K562 (cell line): ENCODE results near the gene MYOG.

Experiments used
- CREB1 ChIP-seq, 2 experiments: sonication (generic) in 1 of 2; formaldehyde crosslinking in 1 of 2; IDR thresholded peaks; 2 replicates each; pipeline versions ENCODE4 v1.6.1 to v1.8.0; 2012 to 2022; ENCODE audit warnings: inconsistent platforms in 1 of 2, mild to moderate bottlenecking in 1 of 2, missing genetic modification reagents in 1 of 2, moderate library complexity in 1 of 2
- CSDE1 ChIP-seq, 2 experiments: fragments of 450-650 bp; IDR thresholded peaks; 2 replicates each; pipeline ENCODE4 v1.6.1; 2016; ENCODE audit warnings: mild to moderate bottlenecking in 1 of 2
- HDAC2 ChIP-seq: fragments of 450-650 bp; IDR thresholded peaks from 2 replicates; pipeline ENCODE4 v1.6.1; 2016; ENCODE audit warnings: mild to moderate bottlenecking
- POLR2A ChIP-seq: fragments of 450-650 bp; conservative IDR thresholded peaks from 2 replicates; pipeline ENCODE4 v1.6.1; 2016
- RB1 ChIP-seq: fragments of 450-650 bp; IDR thresholded peaks from 2 replicates; pipeline ENCODE4 v1.6.1; 2017; ENCODE audit warnings: low read depth, mild to moderate bottlenecking
- ZFP36 ChIP-seq: fragments of 150-350 bp; IDR thresholded peaks from 2 replicates; pipeline ENCODE4 v1.6.1; 2018; ENCODE audit warnings: low read length, low read depth; ENCODE audit not compliant: partially characterized antibody
- TF ChIP-seq, protein P1 (sequence below): IDR thresholded peaks from 2 replicates; pipeline ENCODE4 v1.6.1; 2016; ENCODE audit warnings: missing genetic modification characterization, missing compliant biosample characterization
- TF ChIP-seq, protein P2 (sequence below), 3 experiments: IDR thresholded peaks in 2 of 3; conservative IDR thresholded peaks in 1 of 3; 2 replicates each; pipeline ENCODE4 v1.5.1; 2011 to 2012; ENCODE audit warnings: low read length in 3 of 3, mild to moderate bottlenecking in 3 of 3, control low read depth in 2 of 3, improper control_type of control experiment in 1 of 3, inconsistent platforms in 1 of 3, low read depth in 1 of 3, mixed read lengths in 1 of 3, moderate library complexity in 1 of 3; ENCODE audit not compliant: insufficient read depth in 2 of 3
- TF ChIP-seq, protein P3 (sequence below): fragments of 250-450 bp; sonication (Bioruptor Pico); IDR thresholded peaks from 2 replicates; pipeline ENCODE4 v1.9.0; 2021; ENCODE audit warnings: mild to moderate bottlenecking, inconsistent platforms

DNA sequence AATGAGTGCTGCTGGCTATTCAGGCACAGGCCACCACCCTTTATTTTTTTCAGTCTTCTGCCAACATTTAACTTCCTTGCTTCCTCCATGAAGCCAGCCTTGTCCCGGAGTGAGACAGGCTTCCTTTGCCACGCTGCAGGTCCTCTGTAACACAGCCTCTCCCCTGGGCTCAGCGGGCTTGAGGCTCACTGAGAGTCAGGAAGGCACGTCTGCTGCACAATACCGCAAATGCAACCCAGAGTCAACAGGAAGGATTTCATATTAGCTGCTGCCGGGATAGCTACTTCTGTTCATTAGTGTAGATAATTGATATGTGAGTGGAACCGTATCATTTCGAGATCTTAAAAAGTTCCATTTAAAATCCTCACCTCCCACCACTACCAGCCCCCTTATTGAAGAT is 22.5 kb downstream of the MYOG start:
- TF ChIP-seq POLR2A (no peak), RB1 (no peak), CSDE1 (IDR thresholded peaks at IDR 0.05) (no peak), CREB1 (IDR thresholded peaks at IDR 0.05) (no peak), CREB1 (CRISPR knock-in tag; IDR thresholded peaks at IDR 0.05) (no peak), ZFP36 (no peak), HDAC2 (no peak)
- TF ChIP-seq, protein P1, sequence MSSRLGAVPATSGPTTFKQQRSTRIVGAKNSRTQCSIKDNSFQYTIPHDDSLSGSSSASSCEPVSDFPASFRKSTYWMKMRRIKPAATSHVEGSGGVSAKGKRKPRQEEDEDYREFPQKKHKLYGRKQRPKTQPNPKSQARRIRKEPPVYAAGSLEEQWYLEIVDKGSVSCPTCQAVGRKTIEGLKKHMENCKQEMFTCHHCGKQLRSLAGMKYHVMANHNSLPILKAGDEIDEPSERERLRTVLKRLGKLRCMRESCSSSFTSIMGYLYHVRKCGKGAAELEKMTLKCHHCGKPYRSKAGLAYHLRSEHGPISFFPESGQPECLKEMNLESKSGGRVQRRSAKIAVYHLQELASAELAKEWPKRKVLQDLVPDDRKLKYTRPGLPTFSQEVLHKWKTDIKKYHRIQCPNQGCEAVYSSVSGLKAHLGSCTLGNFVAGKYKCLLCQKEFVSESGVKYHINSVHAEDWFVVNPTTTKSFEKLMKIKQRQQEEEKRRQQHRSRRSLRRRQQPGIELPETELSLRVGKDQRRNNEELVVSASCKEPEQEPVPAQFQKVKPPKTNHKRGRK (tag), result no peak
- TF ChIP-seq, protein P2, sequence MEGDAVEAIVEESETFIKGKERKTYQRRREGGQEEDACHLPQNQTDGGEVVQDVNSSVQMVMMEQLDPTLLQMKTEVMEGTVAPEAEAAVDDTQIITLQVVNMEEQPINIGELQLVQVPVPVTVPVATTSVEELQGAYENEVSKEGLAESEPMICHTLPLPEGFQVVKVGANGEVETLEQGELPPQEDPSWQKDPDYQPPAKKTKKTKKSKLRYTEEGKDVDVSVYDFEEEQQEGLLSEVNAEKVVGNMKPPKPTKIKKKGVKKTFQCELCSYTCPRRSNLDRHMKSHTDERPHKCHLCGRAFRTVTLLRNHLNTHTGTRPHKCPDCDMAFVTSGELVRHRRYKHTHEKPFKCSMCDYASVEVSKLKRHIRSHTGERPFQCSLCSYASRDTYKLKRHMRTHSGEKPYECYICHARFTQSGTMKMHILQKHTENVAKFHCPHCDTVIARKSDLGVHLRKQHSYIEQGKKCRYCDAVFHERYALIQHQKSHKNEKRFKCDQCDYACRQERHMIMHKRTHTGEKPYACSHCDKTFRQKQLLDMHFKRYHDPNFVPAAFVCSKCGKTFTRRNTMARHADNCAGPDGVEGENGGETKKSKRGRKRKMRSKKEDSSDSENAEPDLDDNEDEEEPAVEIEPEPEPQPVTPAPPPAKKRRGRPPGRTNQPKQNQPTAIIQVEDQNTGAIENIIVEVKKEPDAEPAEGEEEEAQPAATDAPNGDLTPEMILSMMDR (IDR thresholded peaks at IDR 0.05 in 2 of 3, conservative IDR thresholded peaks at IDR 0.05 in 1 of 3; ENCODE audit: insufficient read depth in 2 of 3, low read depth in 1 of 3, low read length in 3 of 3), result no peak
- TF ChIP-seq, protein P3, sequence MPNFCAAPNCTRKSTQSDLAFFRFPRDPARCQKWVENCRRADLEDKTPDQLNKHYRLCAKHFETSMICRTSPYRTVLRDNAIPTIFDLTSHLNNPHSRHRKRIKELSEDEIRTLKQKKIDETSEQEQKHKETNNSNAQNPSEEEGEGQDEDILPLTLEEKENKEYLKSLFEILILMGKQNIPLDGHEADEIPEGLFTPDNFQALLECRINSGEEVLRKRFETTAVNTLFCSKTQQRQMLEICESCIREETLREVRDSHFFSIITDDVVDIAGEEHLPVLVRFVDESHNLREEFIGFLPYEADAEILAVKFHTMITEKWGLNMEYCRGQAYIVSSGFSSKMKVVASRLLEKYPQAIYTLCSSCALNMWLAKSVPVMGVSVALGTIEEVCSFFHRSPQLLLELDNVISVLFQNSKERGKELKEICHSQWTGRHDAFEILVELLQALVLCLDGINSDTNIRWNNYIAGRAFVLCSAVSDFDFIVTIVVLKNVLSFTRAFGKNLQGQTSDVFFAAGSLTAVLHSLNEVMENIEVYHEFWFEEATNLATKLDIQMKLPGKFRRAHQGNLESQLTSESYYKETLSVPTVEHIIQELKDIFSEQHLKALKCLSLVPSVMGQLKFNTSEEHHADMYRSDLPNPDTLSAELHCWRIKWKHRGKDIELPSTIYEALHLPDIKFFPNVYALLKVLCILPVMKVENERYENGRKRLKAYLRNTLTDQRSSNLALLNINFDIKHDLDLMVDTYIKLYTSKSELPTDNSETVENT, result no peak
